ENCODE results near the gene EML6. TPM values are rescaled to one million over a fixed set of nuclear protein-coding genes. Genes with fewer than 3 reads are reported as not detected.

The EML6 gene
- total RNA-seq, 1 experiment from 2014 or later, result 1.5 TPM

- H3K79me2 ChIP-seq (ENCODE audit: insufficient read depth, low read length), result no peaks in the 10 kb centered on the region
- H3K9ac ChIP-seq (ENCODE audit: extremely low read depth, insufficient read length, low read length), result no peak overlapping the region
- Mint-ChIP-seq H3K4me3 (no peak overlapping the region), H3K27me3 (ENCODE audit: low read depth) (peaks cover 3% of the 10 kb centered on the region), H3K36me3 (ENCODE audit: insufficient read depth in 1 of 3, low read depth in 3 of 3) (no peaks in the 10 kb centered on the region), H3K4me1 (peaks cover 16 to 17% of the 10 kb centered on the region in 2 experiments), H3K27ac (no peak overlapping the region), H3K9me3 (no peaks in the 10 kb centered on the region)
- no peak overlapping the region for H3K4ac ChIP-seq (ENCODE audit: low read depth, low read length)
- H3K18ac ChIP-seq (ENCODE audit: insufficient read length, low read depth, low read length), result no peak overlapping the region
- H3K27ac ChIP-seq (ENCODE audit: insufficient read length, low read depth, low read length), result no peak overlapping the region
- H4K5ac ChIP-seq (ENCODE audit: insufficient read length, low read depth, low read length), result no peak overlapping the region
- no peak overlapping the region for H2BK15ac ChIP-seq (ENCODE audit: low read depth, low read length)
- no peaks in the 10 kb centered on the region for H3K23me2 ChIP-seq (ENCODE audit: insufficient read length, low read depth, low read length, poor library complexity, severe bottlenecking)
- WGBS (ENCODE audit: extremely low coverage, insufficient read length, low lambda C conversion rate), result no CpG with 5 or more reads among the region's 2 CpGs
- H4K8ac ChIP-seq (replicated peaks; ENCODE audit: insufficient read length, low read depth, low read length), result no peak overlapping the region
- no peaks in the 10 kb centered on the region for H4K20me1 ChIP-seq (ENCODE audit: control insufficient read depth, insufficient read depth, insufficient read length)
- H3K27me3 ChIP-seq (ENCODE audit: insufficient read depth, low read length), result no peaks in the 10 kb centered on the region
- H3K56ac ChIP-seq (ENCODE audit: insufficient read length, low read depth, low read length), result no peak overlapping the region
- H3K14ac ChIP-seq (ENCODE audit: insufficient read depth, low read length), result no peak overlapping the region
- no peak overlapping the region for H2BK20ac ChIP-seq (ENCODE audit: low read depth, low read length, poor library complexity, severe bottlenecking)
- no peaks in the 10 kb centered on the region for H3K9me3 ChIP-seq (ENCODE audit: control insufficient read depth, low read depth, low read length)
- no peak overlapping the region for H3K4me2 ChIP-seq (ENCODE audit: insufficient read depth, insufficient read length, low read length)
- TF ChIP-seq CTCF (conservative IDR thresholded peaks at IDR 0.05), result no peak
- H3K23ac ChIP-seq (ENCODE audit: insufficient read length, low read depth, low read length), result no peak overlapping the region
- no peak for DNase-seq
- H3K79me1 ChIP-seq (ENCODE audit: insufficient read depth, low read depth, low read length, poor library complexity, severe bottlenecking), result no peaks in the 10 kb centered on the region
- H4K91ac ChIP-seq (ENCODE audit: insufficient read length, low read depth, low read length), result no peak overlapping the region
- no peak overlapping the region for H2AFZ ChIP-seq (ENCODE audit: low read length)
- H2BK5ac ChIP-seq (ENCODE audit: insufficient read length, low read length), result no peak overlapping the region
- no peaks in the 10 kb centered on the region for H3K4me1 ChIP-seq (ENCODE audit: insufficient read depth, low read length)
- no peak overlapping the region for H2BK120ac ChIP-seq (ENCODE audit: low read depth, low read length, poor library complexity, severe bottlenecking)
- no peak overlapping the region for H2BK12ac ChIP-seq (ENCODE audit: insufficient read length, low read depth, low read length)
- no peak overlapping the region for H3T11ph ChIP-seq (ENCODE audit: low read length)
- no peak overlapping the region for H2AK5ac ChIP-seq (ENCODE audit: insufficient read length, low read length)
Observed at GRCh38 chr2:54818226-54818625, 94.8 kb downstream of the EML6 start.
